Stimulated activated CD8-positive, alpha-beta memory T cell treated with anti-CD3 and anti-CD28 coated beads, Interleukin-4, amount 100 ng/mL, for 1 hour (primary cell): ENCODE data around the gene TBCK.

Source experiments
- DNase-seq, 2 donors: peaks; one replicate each; pipeline ENCODE4 v3.0.0-alpha.2; 2020; ENCODE audit warnings: low read depth in 2 of 2, low spot score in 1 of 2

The TBCK gene

GRCh38 chr4:106315968-106316772 is at the start of gene TBCK, which contains the start of gene AIMP1:
TBCK (minus strand) TSS chr4:106316209; CDS start chr4:106308960, 7,249 bp downstream.
AIMP1 (plus strand) TSS chr4:106316550; CDS start chr4:106325010, 8,460 bp downstream.
- peak; percentile 71 to 74 for DNase-seq

DNA sequence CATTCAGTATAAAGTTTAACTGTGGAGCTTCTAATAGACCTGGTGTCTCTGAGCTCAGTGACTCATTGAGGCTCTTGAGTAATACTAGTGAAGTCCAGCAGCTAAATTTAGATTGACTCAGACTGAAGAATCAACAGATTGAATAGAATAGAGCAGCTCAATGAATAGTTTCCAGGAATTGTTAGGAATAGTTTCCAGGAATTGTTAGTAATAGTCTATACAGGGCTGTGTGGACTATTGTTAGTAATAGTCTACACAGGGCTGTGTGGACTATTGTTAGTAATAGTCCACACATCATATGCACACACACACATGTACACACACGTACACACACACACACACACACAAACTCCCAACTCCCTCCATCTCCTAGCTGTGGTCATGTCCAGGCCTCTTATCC is 49.6 kb upstream of the TBCK start:
- no peak for DNase-seq

GRCh38 chr4:106364282-106364681 is 48.3 kb upstream of the TBCK start:
- no peak for DNase-seq

GRCh38 chr4:106362086-106362825 is 46.2 kb upstream of the TBCK start:
- DNase-seq = no peak

DNA sequence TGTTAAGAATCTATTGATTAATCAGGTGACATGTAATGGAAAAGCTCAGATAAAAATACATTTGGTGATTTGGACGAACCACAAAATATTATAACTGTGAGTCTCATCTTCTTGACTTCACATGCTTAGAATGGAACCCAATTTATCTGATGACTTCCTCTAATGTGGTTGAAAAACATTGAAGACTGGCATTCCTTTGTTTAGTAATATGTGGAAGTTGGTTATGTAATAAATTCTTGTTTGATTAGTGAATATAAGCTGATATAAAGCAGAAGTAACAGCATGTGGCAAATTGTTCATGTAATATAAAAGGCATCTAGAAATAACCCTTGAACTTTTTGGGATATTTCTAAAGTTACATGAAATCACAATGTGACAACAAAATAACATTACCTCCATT is 42.9 kb upstream of the TBCK start:
- DNase-seq = no peak

- no peak for DNase-seq
Observed at GRCh38 chr4:106355193-106355592, 39.2 kb upstream of the TBCK start.

- no peak for DNase-seq
Observed at GRCh38 chr4:106353786-106354185, 37.8 kb upstream of the TBCK start.

DNA sequence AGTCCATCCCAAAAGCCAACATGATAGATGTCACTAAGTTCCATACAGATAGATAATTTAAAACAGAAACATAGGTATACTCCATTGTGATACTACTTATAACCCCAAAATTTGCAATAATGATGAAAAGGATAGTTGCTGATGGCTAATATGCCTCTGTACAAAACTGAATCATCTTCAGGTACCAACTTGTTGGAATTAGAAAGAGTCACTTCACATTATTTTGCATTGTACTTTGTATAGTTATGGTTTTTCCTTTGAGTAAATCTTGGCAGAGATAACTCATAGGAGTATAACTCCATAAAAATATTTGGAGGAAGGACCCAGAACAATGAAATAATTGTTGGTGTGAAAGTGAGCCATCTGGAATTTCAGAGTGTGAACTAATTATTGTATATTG is 35.0 kb upstream of the TBCK start:
- no peak for DNase-seq

GRCh38 chr4:106347167-106347566 is 31.2 kb upstream of the TBCK start:
- no peak for DNase-seq

DNA sequence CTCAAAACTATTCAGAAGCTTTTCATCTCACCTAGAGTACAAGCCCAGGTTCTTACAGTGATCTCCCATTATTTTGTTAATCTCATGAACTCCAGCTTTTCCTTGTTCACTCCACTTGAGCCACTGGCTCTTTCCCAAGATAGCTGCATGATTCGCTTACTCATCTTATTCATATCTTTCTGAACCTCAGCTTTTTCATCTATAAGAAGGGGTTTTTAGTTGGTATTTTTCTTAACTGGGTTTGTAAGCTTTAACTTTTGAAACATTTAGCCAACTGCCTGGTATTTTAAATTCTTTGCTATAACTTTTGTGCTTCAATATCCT is 28.6 kb upstream of the TBCK start:
- no peak for DNase-seq

GRCh38 chr4:106343865-106344646 is 28.0 kb upstream of the TBCK start:
- no peak for DNase-seq

DNA sequence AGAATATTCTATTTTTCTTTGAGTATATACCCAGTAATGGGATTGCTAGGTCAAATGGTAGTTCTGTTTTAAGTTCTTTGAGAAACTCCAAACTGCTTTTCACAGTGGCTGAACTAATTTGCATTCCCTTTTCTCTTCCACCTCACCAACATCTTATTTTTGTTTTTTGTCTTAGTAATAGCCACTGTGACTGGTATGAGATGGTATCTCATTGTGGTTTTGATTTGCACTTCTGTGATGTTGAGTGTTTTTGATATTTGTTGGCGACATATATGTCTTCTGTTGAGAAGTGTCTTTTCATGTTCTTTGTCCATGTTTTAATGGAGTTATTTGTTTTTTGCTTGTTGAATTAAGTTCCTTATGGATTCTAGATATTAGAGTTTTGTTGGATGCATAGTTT is 24.8 kb upstream of the TBCK start:
- no peak for DNase-seq

DNA sequence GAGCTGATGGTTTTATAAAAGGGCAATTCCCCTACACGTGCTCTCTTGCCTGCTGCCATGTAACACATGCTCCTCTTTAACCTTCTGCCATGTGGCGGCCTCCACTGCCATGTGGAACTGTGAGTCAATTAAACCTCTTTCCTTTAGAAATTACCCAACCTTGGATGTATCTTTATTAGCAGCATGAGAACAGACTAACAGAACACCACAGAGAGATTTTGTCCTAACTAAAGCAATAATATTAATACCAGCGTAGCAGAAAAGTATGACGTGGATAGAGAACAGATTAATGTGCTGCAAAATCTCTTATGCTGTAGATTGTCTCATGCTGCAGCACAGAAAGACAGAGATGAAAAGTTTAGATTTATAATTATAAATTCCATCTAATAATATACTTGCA is 23.4 kb upstream of the TBCK start:
- no peak for DNase-seq

- no peak for DNase-seq
Observed at GRCh38 chr4:106338671-106339070, 22.7 kb upstream of the TBCK start.

DNA sequence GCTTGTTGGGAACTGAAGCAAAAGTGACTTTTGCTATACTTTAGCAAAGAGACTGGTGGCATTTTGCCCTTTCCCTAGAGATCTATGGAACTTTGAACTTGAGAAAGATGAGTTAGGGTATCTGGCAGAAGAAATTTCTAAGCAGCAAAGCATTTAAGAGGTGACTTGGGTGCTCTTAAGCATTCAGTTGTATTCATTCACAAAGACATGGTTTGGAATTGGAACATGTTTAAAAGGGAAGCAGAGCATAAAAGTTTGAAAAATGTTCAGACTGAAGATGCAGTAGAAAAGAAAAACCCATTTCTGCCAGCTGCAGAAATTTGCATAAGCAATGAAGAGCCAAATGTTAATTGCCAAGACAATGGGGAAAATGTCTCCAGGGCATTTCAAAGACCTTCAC is 21.9 kb upstream of the TBCK start:
- DNase-seq = no peak

DNA sequence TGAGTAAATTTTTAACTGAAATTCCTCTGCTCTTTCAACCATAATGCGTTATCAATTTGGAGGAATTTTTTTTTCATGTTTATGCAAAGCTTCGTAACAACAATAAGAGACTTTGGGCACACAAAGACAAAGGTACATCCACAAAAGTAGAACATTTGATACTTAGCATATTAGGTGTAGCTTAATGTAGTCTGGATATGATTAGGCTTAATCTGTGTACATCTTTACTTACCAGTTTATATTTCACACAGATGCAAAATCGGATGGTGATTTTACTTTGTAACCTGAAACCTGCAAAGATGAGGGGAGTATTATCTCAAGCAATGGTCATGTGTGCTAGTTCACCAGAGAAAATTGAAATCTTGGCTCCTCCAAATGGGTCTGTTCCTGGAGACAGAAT is 20.6 kb upstream of the TBCK start:
- no peak for DNase-seq

DNA sequence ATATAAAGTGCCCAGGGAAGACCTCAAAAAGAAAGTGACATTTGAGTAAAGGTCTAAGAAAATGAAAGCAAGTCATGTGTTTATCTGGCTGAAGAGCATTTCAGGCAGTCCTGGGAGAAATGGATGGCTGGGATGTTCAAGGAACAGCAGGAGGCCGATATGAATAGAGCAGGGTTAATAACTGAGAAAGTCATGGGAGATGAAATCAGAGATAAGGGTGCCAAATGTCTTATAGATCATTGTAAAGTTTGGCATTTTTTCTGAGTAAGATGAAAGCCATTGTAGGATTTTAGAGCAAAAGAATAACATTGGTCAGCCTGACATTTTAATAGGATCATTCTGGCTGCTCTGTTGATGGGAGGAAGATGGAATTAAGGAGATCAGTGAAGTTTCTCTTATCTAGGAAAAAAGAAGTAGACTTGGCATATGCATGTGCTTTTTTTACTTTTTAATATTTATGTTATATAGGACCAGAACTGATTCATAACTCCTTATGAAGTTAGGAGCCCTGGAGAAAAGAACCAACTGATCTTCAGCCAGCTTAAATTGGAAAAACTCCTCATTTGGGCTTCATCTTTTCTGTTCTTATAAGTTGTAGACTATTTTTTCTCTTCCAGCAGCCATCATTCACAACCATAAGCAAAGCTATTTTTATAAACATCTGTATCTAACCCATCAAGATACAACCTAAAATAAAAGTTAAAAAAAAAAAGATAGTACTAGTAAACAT is 18.9 kb upstream of the TBCK start:
- no peak for DNase-seq

GRCh38 chr4:106333186-106333585 is 17.2 kb upstream of the TBCK start:
- DNase-seq = no peak

GRCh38 chr4:106329041-106329618 is 13.1 kb upstream of the TBCK start:
- no peak for DNase-seq

GRCh38 chr4:106325800-106326199 is 9.8 kb upstream of the TBCK start:
- DNase-seq = no peak

GRCh38 chr4:106323119-106323518 is 7.1 kb upstream of the TBCK start:
- DNase-seq = no peak
